GM23338 (cell line): Measurements from ENCODE around the gene MRTFA. TPM values are rescaled to one million over a fixed set of nuclear protein-coding genes. Genes with fewer than 3 reads are reported as not detected.
A peak's percentile ranks its signal among the peaks of the same experiment; 100 is the strongest.

Experiments used
- ATAC-seq: fragments of 200-7000 bp; cut with Tn5 transposase; 3 replicates; pipeline ENCODE4 v1.9.1; 2020
- DNase-seq: peaks from one replicate; pipeline ENCODE4 v3.0.0-alpha.2; 2015; ENCODE audit warnings: low spot score
- H2AFZ ChIP-seq: fragments of 200-600 bp; sonication (generic); 2 replicates; pipeline ENCODE4 v1.8.0; 2016; ENCODE audit warnings: antibody characterized with exemption, mild to moderate bottlenecking, moderate library complexity
- H3F3A ChIP-seq: fragments of 200-600 bp; sonication (generic); replicated peaks from 2 replicates; pipeline ENCODE4 v1.8.0; 2017; ENCODE audit warnings: antibody characterized with exemption, mixed run types, low read depth
- H3K27ac ChIP-seq: fragments of 200-600 bp; sonication (generic); 2 replicates; pipeline ENCODE4 v1.6.1; 2016; ENCODE audit warnings: low read depth
- H3K27me3 ChIP-seq: fragments of 200-600 bp; sonication (generic); 2 replicates; pipeline ENCODE4 v1.8.0; 2016; ENCODE audit warnings: mild to moderate bottlenecking, mixed run types, moderate library complexity; ENCODE audit not compliant: insufficient read depth
- H3K36me3 ChIP-seq: fragments of 200-600 bp; sonication (generic); 2 replicates; pipeline ENCODE4 v1.8.0; 2016; ENCODE audit warnings: mild to moderate bottlenecking; ENCODE audit not compliant: insufficient read depth
- H3K4me1 ChIP-seq: fragments of 200-600 bp; sonication (generic); 2 replicates; pipeline ENCODE4 v1.8.0; 2016; ENCODE audit warnings: mild to moderate bottlenecking, moderate library complexity; ENCODE audit not compliant: insufficient read depth
- H3K4me2 ChIP-seq: fragments of 200-600 bp; sonication (generic); 2 replicates; pipeline ENCODE4 v1.7.1; 2017; ENCODE audit warnings: mixed run types
- H3K4me3 ChIP-seq: fragments of 200-600 bp; sonication (generic); 2 replicates; pipeline ENCODE4 v1.6.1; 2016; ENCODE audit warnings: mixed run types
- H3K79me2 ChIP-seq: fragments of 200-600 bp; sonication (generic); replicated peaks from 2 replicates; pipeline ENCODE4 v1.8.0; 2017; ENCODE audit warnings: mild to moderate bottlenecking; ENCODE audit not compliant: insufficient read depth
- H3K9me2 ChIP-seq: fragments of 200-600 bp; sonication (generic); 2 replicates; pipeline ENCODE4 v1.8.0; 2017; ENCODE audit not compliant: insufficient read depth
- H4K20me1 ChIP-seq: fragments of 200-600 bp; sonication (generic); replicated peaks from 2 replicates; pipeline ENCODE4 v1.8.0; 2017; ENCODE audit warnings: mild to moderate bottlenecking; ENCODE audit not compliant: insufficient read depth
- H3K27ac Mint-ChIP-seq: 2 replicates; pipeline ENCODE4 v1.8.0; 2020; ENCODE audit warnings: inconsistent platforms, mild to moderate bottlenecking, moderate library complexity, mixed read lengths
- H3K27me3 Mint-ChIP-seq: 3 replicates; pipeline ENCODE4 v1.8.0; 2022; ENCODE audit warnings: low read depth, mild to moderate bottlenecking, moderate library complexity, mixed read lengths, inconsistent platforms; ENCODE audit not compliant: insufficient read depth, poor library complexity
- H3K36me3 Mint-ChIP-seq: 3 replicates; pipeline ENCODE4 v1.8.0; 2021; ENCODE audit warnings: low read depth, mild to moderate bottlenecking, inconsistent platforms, moderate library complexity, mixed read lengths
- H3K4me1 Mint-ChIP-seq: 3 replicates; pipeline ENCODE4 v1.8.0; 2020; ENCODE audit warnings: mild to moderate bottlenecking, inconsistent platforms, mixed read lengths
- H3K4me3 Mint-ChIP-seq: 3 replicates; pipeline ENCODE4 v1.8.0; 2021; ENCODE audit warnings: moderate library complexity, mild to moderate bottlenecking, inconsistent platforms, mixed read lengths
- H3K9me3 Mint-ChIP-seq: 3 replicates; pipeline ENCODE4 v1.8.0; 2020; ENCODE audit warnings: moderate library complexity, mild to moderate bottlenecking, inconsistent platforms, mixed read lengths
- CREB1 ChIP-seq: fragments of 250-450 bp; sonication (Bioruptor Pico); IDR thresholded peaks from 2 replicates; pipeline ENCODE4 v1.5.0; 2020; ENCODE audit warnings: low read depth, mild to moderate bottlenecking, moderate library complexity
- EZH2 ChIP-seq: fragments of 200-600 bp; sonication (generic); IDR thresholded peaks from one replicate; pipeline ENCODE4 v1.8.0; 2017; ENCODE audit warnings: antibody characterized with exemption, mild to moderate bottlenecking, low read depth; ENCODE audit not compliant: unreplicated experiment
- EZH2phosphoT487 ChIP-seq: fragments of 200-600 bp; sonication (generic); IDR thresholded peaks from one replicate; pipeline ENCODE4 v1.8.1; 2018; ENCODE audit warnings: antibody characterized with exemption; ENCODE audit not compliant: unreplicated experiment
- POLR2AphosphoS5 ChIP-seq: IDR thresholded peaks from 2 replicates; pipeline ENCODE4 v1.6.1; 2016; ENCODE audit warnings: antibody characterized with exemption, low read depth
- ZNF114 ChIP-seq: fragments of 250-450 bp; sonication (Bioruptor Pico); IDR thresholded peaks from 2 replicates; pipeline ENCODE4 v1.5.0; 2020; ENCODE audit warnings: mild to moderate bottlenecking, moderate library complexity
- polyA plus RNA-seq: library from polyadenylated mRNA; unstranded; fragments of >200 nt; fragmentation: Nextera tagmentation; extraction: Ambion mirVana; gene quantifications from 2 replicates; pipeline ENCODE4 v1.2.1, GENCODE V29; 2016
- total RNA-seq: library from RNA; depleted of rRNA; stranded (reverse); fragments of >200 nt; shearing (Covaris generic); gene quantifications from 2 replicates; pipeline ENCODE4 v1.2.3, GENCODE V29; 2014
- TF ChIP-seq, protein P1 (sequence below): fragments of 250-450 bp; sonication (Bioruptor Pico); IDR thresholded peaks from 2 replicates; pipeline ENCODE4 v1.5.0; 2020; ENCODE audit warnings: mild to moderate bottlenecking, moderate library complexity

MRTFA gene
- total and polyA plus RNA-seq, 2 experiments from 2014 or later = 18.1 to 92.4 TPM

DNA sequence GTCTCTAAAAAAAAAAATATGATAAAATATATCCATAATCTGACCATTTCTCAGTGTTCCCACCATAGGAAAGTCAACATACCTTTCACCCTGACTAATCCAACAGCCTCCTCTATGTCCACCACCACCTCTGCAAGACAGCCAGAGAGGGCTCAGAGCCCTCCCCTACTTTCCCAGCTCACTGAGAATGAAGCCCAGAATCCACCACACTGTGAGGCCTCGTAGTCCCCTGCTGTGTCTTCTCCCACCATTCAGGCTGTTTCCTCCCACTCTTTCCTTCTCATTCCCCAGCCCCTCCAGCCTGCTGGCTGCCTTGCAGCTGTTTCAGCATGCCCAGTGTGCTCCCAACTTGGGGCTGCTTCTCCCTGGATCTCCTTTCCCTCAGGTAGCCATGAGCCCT lies 239.1 kb downstream of the MRTFA start (continued):
- TF ChIP-seq, protein P1, sequence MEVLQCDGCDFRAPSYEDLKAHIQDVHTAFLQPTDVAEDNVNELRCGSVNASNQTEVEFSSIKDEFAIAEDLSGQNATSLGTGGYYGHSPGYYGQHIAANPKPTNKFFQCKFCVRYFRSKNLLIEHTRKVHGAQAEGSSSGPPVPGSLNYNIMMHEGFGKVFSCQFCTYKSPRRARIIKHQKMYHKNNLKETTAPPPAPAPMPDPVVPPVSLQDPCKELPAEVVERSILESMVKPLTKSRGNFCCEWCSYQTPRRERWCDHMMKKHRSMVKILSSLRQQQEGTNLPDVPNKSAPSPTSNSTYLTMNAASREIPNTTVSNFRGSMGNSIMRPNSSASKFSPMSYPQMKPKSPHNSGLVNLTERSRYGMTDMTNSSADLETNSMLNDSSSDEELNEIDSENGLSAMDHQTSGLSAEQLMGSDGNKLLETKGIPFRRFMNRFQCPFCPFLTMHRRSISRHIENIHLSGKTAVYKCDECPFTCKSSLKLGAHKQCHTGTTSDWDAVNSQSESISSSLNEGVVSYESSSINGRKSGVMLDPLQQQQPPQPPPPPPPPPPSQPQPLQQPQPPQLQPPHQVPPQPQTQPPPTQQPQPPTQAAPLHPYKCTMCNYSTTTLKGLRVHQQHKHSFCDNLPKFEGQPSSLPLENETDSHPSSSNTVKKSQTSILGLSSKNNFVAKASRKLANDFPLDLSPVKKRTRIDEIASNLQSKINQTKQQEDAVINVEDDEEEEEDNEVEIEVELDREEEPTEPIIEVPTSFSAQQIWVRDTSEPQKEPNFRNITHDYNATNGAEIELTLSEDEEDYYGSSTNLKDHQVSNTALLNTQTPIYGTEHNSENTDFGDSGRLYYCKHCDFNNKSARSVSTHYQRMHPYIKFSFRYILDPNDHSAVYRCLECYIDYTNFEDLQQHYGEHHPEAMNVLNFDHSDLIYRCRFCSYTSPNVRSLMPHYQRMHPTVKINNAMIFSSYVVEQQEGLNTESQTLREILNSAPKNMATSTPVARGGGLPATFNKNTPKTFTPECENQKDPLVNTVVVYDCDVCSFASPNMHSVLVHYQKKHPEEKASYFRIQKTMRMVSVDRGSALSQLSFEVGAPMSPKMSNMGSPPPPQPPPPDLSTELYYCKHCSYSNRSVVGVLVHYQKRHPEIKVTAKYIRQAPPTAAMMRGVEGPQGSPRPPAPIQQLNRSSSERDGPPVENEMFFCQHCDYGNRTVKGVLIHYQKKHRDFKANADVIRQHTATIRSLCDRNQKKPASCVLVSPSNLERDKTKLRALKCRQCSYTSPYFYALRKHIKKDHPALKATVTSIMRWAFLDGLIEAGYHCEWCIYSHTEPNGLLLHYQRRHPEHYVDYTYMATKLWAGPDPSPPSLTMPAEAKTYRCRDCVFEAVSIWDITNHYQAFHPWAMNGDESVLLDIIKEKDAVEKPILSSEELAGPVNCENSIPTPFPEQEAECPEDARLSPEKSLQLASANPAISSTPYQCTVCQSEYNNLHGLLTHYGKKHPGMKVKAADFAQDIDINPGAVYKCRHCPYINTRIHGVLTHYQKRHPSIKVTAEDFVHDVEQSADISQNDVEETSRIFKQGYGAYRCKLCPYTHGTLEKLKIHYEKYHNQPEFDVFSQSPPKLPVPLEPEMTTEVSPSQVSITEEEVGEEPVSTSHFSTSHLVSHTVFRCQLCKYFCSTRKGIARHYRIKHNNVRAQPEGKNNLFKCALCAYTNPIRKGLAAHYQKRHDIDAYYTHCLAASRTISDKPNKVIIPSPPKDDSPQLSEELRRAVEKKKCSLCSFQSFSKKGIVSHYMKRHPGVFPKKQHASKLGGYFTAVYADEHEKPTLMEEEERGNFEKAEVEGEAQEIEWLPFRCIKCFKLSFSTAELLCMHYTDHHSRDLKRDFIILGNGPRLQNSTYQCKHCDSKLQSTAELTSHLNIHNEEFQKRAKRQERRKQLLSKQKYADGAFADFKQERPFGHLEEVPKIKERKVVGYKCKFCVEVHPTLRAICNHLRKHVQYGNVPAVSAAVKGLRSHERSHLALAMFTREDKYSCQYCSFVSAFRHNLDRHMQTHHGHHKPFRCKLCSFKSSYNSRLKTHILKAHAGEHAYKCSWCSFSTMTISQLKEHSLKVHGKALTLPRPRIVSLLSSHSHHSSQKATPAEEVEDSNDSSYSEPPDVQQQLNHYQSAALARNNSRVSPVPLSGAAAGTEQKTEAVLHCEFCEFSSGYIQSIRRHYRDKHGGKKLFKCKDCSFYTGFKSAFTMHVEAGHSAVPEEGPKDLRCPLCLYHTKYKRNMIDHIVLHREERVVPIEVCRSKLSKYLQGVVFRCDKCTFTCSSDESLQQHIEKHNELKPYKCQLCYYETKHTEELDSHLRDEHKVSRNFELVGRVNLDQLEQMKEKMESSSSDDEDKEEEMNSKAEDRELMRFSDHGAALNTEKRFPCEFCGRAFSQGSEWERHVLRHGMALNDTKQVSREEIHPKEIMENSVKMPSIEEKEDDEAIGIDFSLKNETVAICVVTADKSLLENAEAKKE (CRISPR knock-in tag) = no peak
- no peak for TF ChIP-seq ZNF114 (CRISPR knock-in tag)
- no peak for TF ChIP-seq POLR2AphosphoS5
- no peak for TF ChIP-seq EZH2

DNA sequence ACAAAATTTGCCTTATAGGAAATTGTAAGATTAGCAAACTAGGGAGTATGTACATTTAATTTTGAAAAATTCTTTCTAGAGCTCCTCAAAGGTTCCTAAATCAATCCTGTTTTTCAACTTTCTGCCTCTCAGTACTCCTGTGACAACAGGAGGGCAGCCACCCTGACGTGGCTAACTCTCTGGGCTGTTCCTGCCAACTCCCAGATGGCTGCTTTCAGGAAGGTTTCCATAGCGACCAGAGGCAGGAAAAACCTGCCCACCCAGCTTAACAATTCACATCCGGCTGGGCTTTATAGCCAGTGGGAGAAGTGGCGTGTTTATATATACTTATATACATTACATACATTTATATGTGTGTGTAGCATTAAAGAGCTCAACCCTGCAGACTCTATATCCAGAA lies 239.6 kb downstream of the MRTFA start:
- H3K4me1 ChIP-seq = no peaks in the 10 kb centered on the region
- H3K4me3 ChIP-seq = no peak overlapping the region
- Mint-ChIP-seq H3K27ac (peak overlapping the region; percentile 35; the same call in 1 of the 2 replicates), H3K4me1 (peaks cover 15% of the 10 kb centered on the region), H3K4me3 (no peak overlapping the region), H3K27me3 (peaks cover 6% of the 10 kb centered on the region), H3K9me3 (no peaks in the 10 kb centered on the region), H3K36me3 (peaks cover 3% of the 10 kb centered on the region)
- no peak overlapping the region for H3K4me2 ChIP-seq
- H3K79me2 ChIP-seq = no peaks in the 10 kb centered on the region
- 0 out of 2 replicates have a peak, but pooled peaks have one; percentile 12 for TF ChIP-seq CREB1 (CRISPR knock-in tag)
- TF ChIP-seq EZH2phosphoT487 = no peak
- H3K27ac ChIP-seq = no peak overlapping the region
- DNase-seq (peak; percentile 79), ATAC-seq (peak; percentile 75)
- H3K27me3 ChIP-seq = no peaks in the 10 kb centered on the region
- no peaks in the 10 kb centered on the region; the same call in 1 of the 2 replicates for H4K20me1 ChIP-seq
- H2AFZ ChIP-seq = no peak overlapping the region
- H3K9me2 ChIP-seq = no peaks in the 10 kb centered on the region
- no peaks in the 10 kb centered on the region for H3F3A ChIP-seq
- peaks cover 3% of the 10 kb centered on the region; the same call in 1 of the 2 replicates for H3K36me3 ChIP-seq
